ENCODE results near the gene SORCS1.

Gene SORCS1

DNA sequence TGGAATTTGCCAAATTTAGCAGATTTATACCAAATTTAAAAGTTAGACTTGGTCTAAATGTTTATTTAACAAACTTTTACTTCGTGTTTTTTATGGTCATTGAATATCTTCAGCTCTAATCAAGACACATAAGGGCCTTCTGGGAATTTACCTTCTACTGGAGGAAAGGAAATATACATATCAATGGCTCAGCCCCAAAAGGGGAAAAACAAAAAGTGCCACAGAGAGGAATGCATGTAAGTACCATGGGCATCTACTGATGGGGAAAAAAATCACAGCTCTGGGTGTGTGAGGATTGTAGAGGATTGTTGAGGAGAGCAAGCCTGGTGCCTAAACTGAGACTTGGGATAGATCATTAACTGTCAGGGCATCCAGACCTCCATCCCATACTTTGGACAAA is 260.3 kb downstream of the SORCS1 start:
- TF ChIP-seq, protein P1, sequence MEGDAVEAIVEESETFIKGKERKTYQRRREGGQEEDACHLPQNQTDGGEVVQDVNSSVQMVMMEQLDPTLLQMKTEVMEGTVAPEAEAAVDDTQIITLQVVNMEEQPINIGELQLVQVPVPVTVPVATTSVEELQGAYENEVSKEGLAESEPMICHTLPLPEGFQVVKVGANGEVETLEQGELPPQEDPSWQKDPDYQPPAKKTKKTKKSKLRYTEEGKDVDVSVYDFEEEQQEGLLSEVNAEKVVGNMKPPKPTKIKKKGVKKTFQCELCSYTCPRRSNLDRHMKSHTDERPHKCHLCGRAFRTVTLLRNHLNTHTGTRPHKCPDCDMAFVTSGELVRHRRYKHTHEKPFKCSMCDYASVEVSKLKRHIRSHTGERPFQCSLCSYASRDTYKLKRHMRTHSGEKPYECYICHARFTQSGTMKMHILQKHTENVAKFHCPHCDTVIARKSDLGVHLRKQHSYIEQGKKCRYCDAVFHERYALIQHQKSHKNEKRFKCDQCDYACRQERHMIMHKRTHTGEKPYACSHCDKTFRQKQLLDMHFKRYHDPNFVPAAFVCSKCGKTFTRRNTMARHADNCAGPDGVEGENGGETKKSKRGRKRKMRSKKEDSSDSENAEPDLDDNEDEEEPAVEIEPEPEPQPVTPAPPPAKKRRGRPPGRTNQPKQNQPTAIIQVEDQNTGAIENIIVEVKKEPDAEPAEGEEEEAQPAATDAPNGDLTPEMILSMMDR (IDR thresholded peaks at IDR 0.05; ENCODE audit: low read depth, low read length, poor library complexity, severe bottlenecking), result no peak
- Histone ChIP-seq H4K20me1 (ENCODE audit: control insufficient read depth, insufficient read depth, low read depth, low read length) (no peaks in the 10 kb centered on the region), H3K4me2 (ENCODE audit: low read length) (no peak overlapping the region), H3F3A (ENCODE audit: control insufficient read depth, insufficient read depth) (no peaks in the 10 kb centered on the region), H3K27ac (ENCODE audit: low read depth, low read length) (no peak overlapping the region), H3K36me3 (ENCODE audit: control insufficient read depth, low read length) (no peaks in the 10 kb centered on the region), H3K9me3 (ENCODE audit: control insufficient read depth, insufficient read depth, low read length) (no peaks in the 10 kb centered on the region), H3K4me3 (ENCODE audit: low read length) (no peak overlapping the region), H3K9me2 (replicated peaks; ENCODE audit: control insufficient read depth, low read length) (no peaks in the 10 kb centered on the region), H3K79me2 (ENCODE audit: control insufficient read depth, low read length) (no peaks in the 10 kb centered on the region), H3K27me3 (ENCODE audit: control insufficient read depth, low read length) (no peaks in the 10 kb centered on the region), H3K4me1 (ENCODE audit: control insufficient read depth, low read length) (no peaks in the 10 kb centered on the region)

DNA sequence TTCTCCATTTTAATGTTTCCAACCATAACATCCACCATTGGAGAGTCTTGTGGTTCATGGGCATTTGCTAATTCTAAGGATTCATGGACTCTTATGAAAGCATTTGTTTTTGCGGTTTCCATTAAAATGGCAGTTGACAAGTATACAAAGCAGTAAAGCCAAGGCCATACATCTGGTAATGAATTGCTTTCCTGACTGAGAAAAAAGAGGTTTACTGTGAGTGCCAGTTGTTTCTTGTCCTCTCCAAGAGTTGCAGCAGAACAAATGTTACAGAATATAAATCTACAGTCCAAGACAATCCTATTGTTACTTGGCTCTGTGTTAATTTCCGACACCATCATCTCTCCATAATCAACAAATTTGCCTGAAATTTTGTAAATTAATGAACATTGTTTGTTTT is 261.3 kb downstream of the SORCS1 start:
- no peaks in the 10 kb centered on the region for H4K20me1 ChIP-seq (ENCODE audit: control insufficient read depth, insufficient read depth, low read depth, low read length)
- no peak overlapping the region for H3K27ac ChIP-seq (ENCODE audit: low read depth, low read length)
- H3K4me2 ChIP-seq (ENCODE audit: low read length), result no peak overlapping the region
- H3K4me3 ChIP-seq (ENCODE audit: low read length), result no peak overlapping the region
- no peaks in the 10 kb centered on the region for H3F3A ChIP-seq (ENCODE audit: control insufficient read depth, insufficient read depth)
- TF ChIP-seq EZH2phosphoT487 (IDR thresholded peaks at IDR 0.05; ENCODE audit: borderline replicate concordance, low read length), result no peak
- TF ChIP-seq, protein P1 (IDR thresholded peaks at IDR 0.05; ENCODE audit: low read depth, low read length, poor library complexity, severe bottlenecking), result no peak
- H3K9me2 ChIP-seq (replicated peaks; ENCODE audit: control insufficient read depth, low read length), result no peaks in the 10 kb centered on the region
- no peaks in the 10 kb centered on the region for H3K36me3 ChIP-seq (ENCODE audit: control insufficient read depth, low read length)
- H3K9me3 ChIP-seq (ENCODE audit: control insufficient read depth, insufficient read depth, low read length), result no peaks in the 10 kb centered on the region
- H3K79me2 ChIP-seq (ENCODE audit: control insufficient read depth, low read length), result no peaks in the 10 kb centered on the region
- no peaks in the 10 kb centered on the region for H3K27me3 ChIP-seq (ENCODE audit: control insufficient read depth, low read length)
- H3K4me1 ChIP-seq (ENCODE audit: control insufficient read depth, low read length), result no peaks in the 10 kb centered on the region

DNA sequence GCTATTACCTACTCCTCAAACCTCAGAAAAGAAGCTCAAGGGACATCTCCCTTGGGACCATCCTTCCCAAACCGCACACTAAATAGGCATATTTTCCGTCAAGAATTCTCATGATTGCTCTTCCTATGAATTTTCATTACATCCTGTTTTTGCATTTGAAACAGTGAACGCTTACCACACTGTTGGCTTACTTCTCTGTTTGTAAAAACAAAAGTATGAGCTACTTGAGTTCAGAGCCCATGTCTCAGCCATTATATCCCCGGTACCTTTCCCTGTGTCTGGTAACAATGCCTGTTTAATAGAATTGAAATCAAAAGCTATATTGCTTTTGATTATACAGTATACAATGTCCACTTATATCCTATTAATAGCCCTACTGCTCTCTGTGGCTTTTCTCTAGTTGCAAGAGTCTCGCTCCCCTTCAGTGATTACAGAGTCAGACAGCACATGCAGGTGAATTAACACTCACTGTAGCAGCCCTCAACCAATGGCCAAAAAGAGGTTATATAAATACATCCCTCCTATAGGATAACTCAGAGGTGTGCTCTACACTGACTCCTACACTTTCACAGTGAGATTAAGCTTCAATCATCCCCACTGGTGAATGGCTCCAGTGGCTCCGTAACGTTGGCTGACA is 264.4 kb downstream of the SORCS1 start:
- Histone ChIP-seq H3K4me1 (ENCODE audit: control insufficient read depth, low read length) (no peaks in the 10 kb centered on the region), H4K20me1 (ENCODE audit: control insufficient read depth, insufficient read depth, low read depth, low read length) (no peaks in the 10 kb centered on the region), H3K36me3 (ENCODE audit: control insufficient read depth, low read length) (no peaks in the 10 kb centered on the region), H3K4me2 (ENCODE audit: low read length) (no peak overlapping the region), H3K27ac (ENCODE audit: low read depth, low read length) (no peak overlapping the region), H3K4me3 (ENCODE audit: low read length) (no peak overlapping the region), H3K27me3 (ENCODE audit: control insufficient read depth, low read length) (no peaks in the 10 kb centered on the region), H3F3A (ENCODE audit: control insufficient read depth, insufficient read depth) (no peaks in the 10 kb centered on the region), H3K9me2 (replicated peaks; ENCODE audit: control insufficient read depth, low read length) (no peaks in the 10 kb centered on the region), H3K9me3 (ENCODE audit: control insufficient read depth, insufficient read depth, low read length) (no peaks in the 10 kb centered on the region), H3K79me2 (ENCODE audit: control insufficient read depth, low read length) (no peaks in the 10 kb centered on the region)
- no peak for TF ChIP-seq EZH2phosphoT487 (IDR thresholded peaks at IDR 0.05; ENCODE audit: borderline replicate concordance, low read length)
- TF ChIP-seq, protein P1 (IDR thresholded peaks at IDR 0.05; ENCODE audit: low read depth, low read length, poor library complexity, severe bottlenecking), result no peak
